BLaER1 treated with 17β-estradiol and CSF1 and Interleukin-3, amounts not matched to agents 10 nM and 100 nM (cell line): ENCODE results near the gene CDADC1.
"Not testable (repeated sequence)": the region's sequence is repeated elsewhere in the genome, so short reads cannot be mapped to it uniquely, and the experiment has no call there.

Source experiments
- H3K27ac ChIP-seq, 11 experiments: shearing (Covaris generic); formaldehyde crosslinking; 2 replicates each; pipeline ENCODE4 v1.8.1; 2022
- H3K27me3 ChIP-seq, 11 experiments: shearing (Covaris generic); formaldehyde crosslinking; 2 replicates each; pipeline ENCODE4 v1.8.1; 2022
- H3K36me3 ChIP-seq, 11 experiments: shearing (Covaris generic); formaldehyde crosslinking; 2 replicates each; pipeline ENCODE4 v1.8.1; 2022
- H3K4me1 ChIP-seq, 10 experiments: shearing (Covaris generic); formaldehyde crosslinking; 2 replicates each; pipeline ENCODE4 v1.8.1; 2022
- H3K4me2 ChIP-seq, 11 experiments: shearing (Covaris generic); formaldehyde crosslinking; 2 replicates each; pipeline ENCODE4 v1.8.1; 2022
- H3K4me3 ChIP-seq, 10 experiments: shearing (Covaris generic); formaldehyde crosslinking; 2 replicates each; pipeline ENCODE4 v1.8.1; 2022
- H3K9ac ChIP-seq, 11 experiments: shearing (Covaris generic); formaldehyde crosslinking; 2 replicates each; pipeline ENCODE4 v1.8.1; 2022
- H3K9me3 ChIP-seq, 11 experiments: shearing (Covaris generic); formaldehyde crosslinking; replicated peaks in 1 of 11; 2 replicates each; pipeline ENCODE4 v1.8.1; 2022
- H4K20me1 ChIP-seq, 11 experiments: shearing (Covaris generic); formaldehyde crosslinking; 2 replicates each; pipeline ENCODE4 v1.8.1; 2022
- Cebpa-rat ChIP-seq, 11 experiments: shearing (Covaris generic); IDR thresholded peaks; 2 replicates each; pipeline ENCODE4 v1.8.1; 2022

The CDADC1 gene

GRCh38 chr13:49322702-49323101, 75.0 kb downstream of the CDADC1 start:
- H4K20me1 ChIP-seq = no peaks in the 10 kb centered on the region
- peaks cover 0 to 10% (median 6%) of the 10 kb centered on the region in 11 experiments; a peak in 3 of 22 replicates for H3K36me3 ChIP-seq
- H3K9ac ChIP-seq = no peak overlapping the region
- TF ChIP-seq Cebpa-rat (IDR thresholded peaks at IDR 0.05) = no peak
- H3K4me1 ChIP-seq = peaks cover 19 to 43% (median 36%) of the 10 kb centered on the region in 10 experiments
- H3K4me2 ChIP-seq = peak overlapping the region in 4 of 11 experiments; percentile 7 to 81 (median 81); a peak in 2 of 22 replicates
- H3K27me3 ChIP-seq = no peaks in the 10 kb centered on the region
- peaks cover 0 to 5% (median 0%) of the 10 kb centered on the region in 11 experiments; a peak in 2 of 22 replicates for H3K9me3 ChIP-seq
- H3K4me3 ChIP-seq = no peak overlapping the region
- peak overlapping the region in 1 of 11 experiments; percentile 4; a peak in 1 of 22 replicates for H3K27ac ChIP-seq

- H3K4me2 ChIP-seq = no peak overlapping the region
- H3K27ac ChIP-seq = peak overlapping the region in 1 of 11 experiments; percentile 4; a peak in 1 of 22 replicates
- no peak overlapping the region for H3K9ac ChIP-seq
- H4K20me1 ChIP-seq = no peaks in the 10 kb centered on the region
- peaks cover 19 to 43% (median 36%) of the 10 kb centered on the region in 10 experiments for H3K4me1 ChIP-seq
- H3K36me3 ChIP-seq = peaks cover 0 to 12% (median 4%) of the 10 kb centered on the region in 11 experiments; a peak in 3 of 22 replicates
- H3K4me3 ChIP-seq = no peak overlapping the region
- no peaks in the 10 kb centered on the region for H3K27me3 ChIP-seq
- no peak for TF ChIP-seq Cebpa-rat (IDR thresholded peaks at IDR 0.05)
- no peaks in the 10 kb centered on the region for H3K9me3 ChIP-seq
Observed at GRCh38 chr13:49323344-49323743, 75.6 kb downstream of the CDADC1 start.

- Histone ChIP-seq H3K36me3 (peaks cover 0 to 22% (median 4%) of the 10 kb centered on the region in 11 experiments; a peak in 5 of 22 replicates), H3K4me1 (peaks cover 2 to 17% (median 10%) of the 10 kb centered on the region in 10 experiments)
Observed at GRCh38 chr13:49326222-49326917, 78.6 kb downstream of the CDADC1 start.

GRCh38 chr13:49327145-49327544, 79.4 kb downstream of the CDADC1 start:
- H3K4me3 ChIP-seq, H3K27ac ChIP-seq, H4K20me1 ChIP-seq, H3K27me3 ChIP-seq, H3K4me1 ChIP-seq, H3K4me2 ChIP-seq, H3K9me3 ChIP-seq, H3K9ac ChIP-seq: not testable (repeated sequence)
- H3K36me3 ChIP-seq = peaks cover 0 to 22% (median 4%) of the 10 kb centered on the region in 11 experiments; a peak in 5 of 22 replicates

More at GRCh38 chr13:49326222-49326917, 78.6 kb downstream of the CDADC1 start:
- no peaks in the 10 kb centered on the region for H4K20me1 ChIP-seq
- H3K27me3 ChIP-seq = no peaks in the 10 kb centered on the region
- no peaks in the 10 kb centered on the region for H3K9me3 ChIP-seq
- no peak overlapping the region for H3K4me3 ChIP-seq
- no peak overlapping the region for H3K4me2 ChIP-seq
- H3K27ac ChIP-seq = no peak overlapping the region
- TF ChIP-seq Cebpa-rat (IDR thresholded peaks at IDR 0.05) = no peak
- H3K9ac ChIP-seq = no peak overlapping the region

- H4K20me1 ChIP-seq = no peaks in the 10 kb centered on the region
- H3K9ac ChIP-seq = no peak overlapping the region
- H3K4me3 ChIP-seq = no peak overlapping the region
- H3K4me2 ChIP-seq = no peak overlapping the region
- H3K4me1 ChIP-seq = no peaks in the 10 kb centered on the region
- no peak overlapping the region for H3K27ac ChIP-seq
- H3K9me3 ChIP-seq = no peaks in the 10 kb centered on the region
- no peaks in the 10 kb centered on the region for H3K27me3 ChIP-seq
- H3K36me3 ChIP-seq = peaks cover 0 to 22% (median 3%) of the 10 kb centered on the region in 11 experiments; a peak in 5 of 22 replicates
- TF ChIP-seq Cebpa-rat (IDR thresholded peaks at IDR 0.05) = no peak
Observed at GRCh38 chr13:49329831-49330545, 82.3 kb downstream of the CDADC1 start.

- Histone ChIP-seq H3K4me1 (no peaks in the 10 kb centered on the region), H3K27ac (no peak overlapping the region), H3K9me3 (no peaks in the 10 kb centered on the region), H3K9ac (no peak overlapping the region), H3K4me3 (no peak overlapping the region), H3K4me2 (no peak overlapping the region), H3K27me3 (no peaks in the 10 kb centered on the region), H4K20me1 (no peaks in the 10 kb centered on the region), H3K36me3 (peaks cover 0 to 22% (median 3%) of the 10 kb centered on the region in 11 experiments; a peak in 5 of 22 replicates)
- no peak for TF ChIP-seq Cebpa-rat (IDR thresholded peaks at IDR 0.05)
Observed at GRCh38 chr13:49330546-49330864, 82.8 kb downstream of the CDADC1 start.

DNA sequence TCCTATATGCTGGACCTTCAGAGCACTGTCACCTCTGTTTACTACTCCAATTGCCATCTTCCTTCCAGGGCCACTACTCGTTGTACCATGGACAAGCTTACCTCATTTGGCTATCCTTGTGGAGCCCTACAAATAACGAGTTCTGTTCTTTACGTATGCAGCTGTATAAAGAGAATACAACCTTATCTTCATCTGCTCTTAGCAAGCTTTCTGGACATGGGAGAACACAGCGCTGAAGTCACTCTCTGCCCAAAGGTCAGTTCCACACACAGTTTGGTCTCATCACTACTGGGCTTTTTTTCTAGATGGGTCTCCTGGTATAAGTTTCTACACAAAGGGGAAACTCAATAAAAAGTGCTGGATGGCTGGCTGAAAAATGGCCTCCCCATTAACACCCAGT, 88.9 kb downstream of the CDADC1 start:
- Histone ChIP-seq H3K27me3 (no peaks in the 10 kb centered on the region), H3K4me3 (no peak overlapping the region), H3K9ac (no peak overlapping the region), H3K36me3 (peaks cover 0 to 5% (median 0%) of the 10 kb centered on the region in 11 experiments; a peak in 3 of 22 replicates), H3K27ac (no peak overlapping the region), H3K4me1 (peaks cover 0 to 11% (median 8%) of the 10 kb centered on the region in 10 experiments; a peak in 15 of 20 replicates), H3K9me3 (no peaks in the 10 kb centered on the region), H3K4me2 (no peak overlapping the region), H4K20me1 (no peaks in the 10 kb centered on the region)
- TF ChIP-seq Cebpa-rat (IDR thresholded peaks at IDR 0.05) = no peak

GRCh38 chr13:49340161-49340560, 92.4 kb downstream of the CDADC1 start:
- H4K20me1 ChIP-seq = no peaks in the 10 kb centered on the region
- no peak for TF ChIP-seq Cebpa-rat (IDR thresholded peaks at IDR 0.05)
- peaks cover 0 to 5% (median 0%) of the 10 kb centered on the region in 11 experiments; a peak in 2 of 22 replicates for H3K36me3 ChIP-seq
- no peak overlapping the region for H3K4me3 ChIP-seq
- H3K9me3 ChIP-seq = no peaks in the 10 kb centered on the region
- H3K4me2 ChIP-seq = peak overlapping the region in 9 of 11 experiments; percentile 7 to 47 (median 18); a peak in 9 of 22 replicates
- peaks cover 0 to 11% (median 8%) of the 10 kb centered on the region in 10 experiments; a peak in 15 of 20 replicates for H3K4me1 ChIP-seq
- no peak overlapping the region for H3K9ac ChIP-seq
- H3K27me3 ChIP-seq = no peaks in the 10 kb centered on the region
- H3K27ac ChIP-seq = no peak overlapping the region

DNA sequence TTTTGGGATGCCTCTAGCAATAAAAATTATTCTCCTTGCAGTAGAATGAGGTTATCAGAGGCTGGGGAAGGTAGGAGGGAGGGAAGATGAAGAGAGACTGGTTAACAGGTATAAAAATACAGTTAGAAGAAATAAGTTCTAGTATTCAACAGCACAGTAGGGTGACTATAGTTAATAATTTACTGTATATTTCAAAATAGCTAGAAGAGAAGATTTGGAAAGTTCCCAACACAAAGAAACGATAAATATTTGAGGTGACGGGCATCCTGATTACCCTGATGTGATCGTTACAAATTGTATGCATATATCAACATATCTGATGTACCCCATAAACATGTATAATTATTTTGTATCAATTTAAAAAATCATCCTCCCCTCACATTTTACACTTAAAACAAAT, 93.8 kb downstream of the CDADC1 start:
- no peaks in the 10 kb centered on the region for H3K9me3 ChIP-seq
- no peaks in the 10 kb centered on the region for H3K27me3 ChIP-seq
- no peak overlapping the region for H3K4me2 ChIP-seq
- no peaks in the 10 kb centered on the region for H4K20me1 ChIP-seq
- H3K36me3 ChIP-seq = peaks cover 0 to 7% (median 0%) of the 10 kb centered on the region in 11 experiments; a peak in 2 of 22 replicates
- peaks cover 0 to 11% (median 8%) of the 10 kb centered on the region in 10 experiments; a peak in 15 of 20 replicates for H3K4me1 ChIP-seq
- no peak overlapping the region for H3K27ac ChIP-seq
- no peak overlapping the region for H3K9ac ChIP-seq
- H3K4me3 ChIP-seq = no peak overlapping the region
- no peak for TF ChIP-seq Cebpa-rat (IDR thresholded peaks at IDR 0.05)
